Gastrocnemius medialis (tissue), 4 donors: ENCODE results near the gene NLRC5.

Experiments
- POLR2A ChIP-seq, 2 donors: fragments of 450-650 bp; IDR thresholded peaks; one replicate each; pipeline ENCODE4 v1.6.1; 2017; ENCODE audit warnings: antibody characterized with exemption in 2 of 2, mild to moderate bottlenecking in 2 of 2, moderate library complexity in 2 of 2
- TF ChIP-seq, protein P1 (sequence below), 5 experiments: fragments of 450-650 bp in 3 of 5; fragments of 200-600 bp in 2 of 5; sonication (generic) in 2 of 5; IDR thresholded peaks in 4 of 5; conservative IDR thresholded peaks in 1 of 5; 1 replicate in 4 of 5; 2 replicates in 1 of 5; pipeline ENCODE4 v1.5.1; 2016 to 2019; ENCODE audit warnings: antibody characterized with exemption in 5 of 5, mild to moderate bottlenecking in 3 of 5, moderate library complexity in 3 of 5

DNA sequence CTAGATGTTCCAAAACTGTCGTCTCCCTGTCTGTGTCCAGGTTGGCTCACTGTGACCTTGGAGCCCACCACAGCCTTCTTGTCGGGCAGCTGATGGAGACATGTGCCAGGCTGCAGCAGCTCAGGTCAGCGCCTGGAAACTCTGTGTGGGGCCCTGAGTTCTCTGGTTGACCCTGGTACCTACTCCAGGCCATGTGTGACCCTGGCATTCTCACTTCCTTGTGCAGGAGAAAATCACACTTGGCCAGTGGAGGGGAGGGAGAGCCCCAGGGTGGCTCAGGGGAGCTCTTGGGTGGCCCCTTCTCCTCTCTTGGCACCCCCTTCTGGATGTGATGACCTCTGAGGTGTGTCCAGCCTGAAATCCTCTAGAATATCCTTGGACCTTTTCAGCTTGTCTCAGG lies 78.0 kb downstream of the NLRC5 start:
- TF ChIP-seq, protein P1, sequence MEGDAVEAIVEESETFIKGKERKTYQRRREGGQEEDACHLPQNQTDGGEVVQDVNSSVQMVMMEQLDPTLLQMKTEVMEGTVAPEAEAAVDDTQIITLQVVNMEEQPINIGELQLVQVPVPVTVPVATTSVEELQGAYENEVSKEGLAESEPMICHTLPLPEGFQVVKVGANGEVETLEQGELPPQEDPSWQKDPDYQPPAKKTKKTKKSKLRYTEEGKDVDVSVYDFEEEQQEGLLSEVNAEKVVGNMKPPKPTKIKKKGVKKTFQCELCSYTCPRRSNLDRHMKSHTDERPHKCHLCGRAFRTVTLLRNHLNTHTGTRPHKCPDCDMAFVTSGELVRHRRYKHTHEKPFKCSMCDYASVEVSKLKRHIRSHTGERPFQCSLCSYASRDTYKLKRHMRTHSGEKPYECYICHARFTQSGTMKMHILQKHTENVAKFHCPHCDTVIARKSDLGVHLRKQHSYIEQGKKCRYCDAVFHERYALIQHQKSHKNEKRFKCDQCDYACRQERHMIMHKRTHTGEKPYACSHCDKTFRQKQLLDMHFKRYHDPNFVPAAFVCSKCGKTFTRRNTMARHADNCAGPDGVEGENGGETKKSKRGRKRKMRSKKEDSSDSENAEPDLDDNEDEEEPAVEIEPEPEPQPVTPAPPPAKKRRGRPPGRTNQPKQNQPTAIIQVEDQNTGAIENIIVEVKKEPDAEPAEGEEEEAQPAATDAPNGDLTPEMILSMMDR (IDR thresholded peaks at IDR 0.05 in 4 of 5, conservative IDR thresholded peaks at IDR 0.05 in 1 of 5) = no peak
- no peak for TF ChIP-seq POLR2A (IDR thresholded peaks at IDR 0.05)
